DMS114 treated with DMSO at 0.1 percent for 48 hours (cell line): ENCODE data around the gene PLEKHM2.
"Not testable (repeated sequence)": the region's sequence is repeated elsewhere in the genome, so short reads cannot be mapped to it uniquely, and the experiment has no call there.

Experiments used
- DNase-seq: peaks from one replicate; lab custom pipeline; 2025; ENCODE audit not compliant: unreplicated experiment; lab: John Stamatoyannopoulos, UW

Gene PLEKHM2

GRCh38 chr1:15684042-15684461 lies at the start of gene PLEKHM2:
Gene PLEKHM2, plus strand, starts transcription at chr1:15684320. Its CDS starts 239 bp downstream, at chr1:15684559.
- no peak for DNase-seq

- DNase-seq = no peak
Observed at GRCh38 chr1:15636436-15636835, 47.7 kb upstream of the PLEKHM2 start.

- no peak for DNase-seq
Observed at GRCh38 chr1:15637826-15638225, 46.3 kb upstream of the PLEKHM2 start.

- no peak for DNase-seq
Observed at GRCh38 chr1:15639262-15639661, 44.9 kb upstream of the PLEKHM2 start.

GRCh38 chr1:15639931-15640330 lies 44.2 kb upstream of the PLEKHM2 start:
- no peak for DNase-seq

GRCh38 chr1:15640667-15641066 lies 43.5 kb upstream of the PLEKHM2 start:
- DNase-seq = no peak

- no peak for DNase-seq
Observed at GRCh38 chr1:15649937-15650336, 34.2 kb upstream of the PLEKHM2 start.

GRCh38 chr1:15650433-15650832 lies 33.7 kb upstream of the PLEKHM2 start:
- no peak for DNase-seq

GRCh38 chr1:15652130-15652529 lies 32.0 kb upstream of the PLEKHM2 start:
- not testable (repeated sequence) for DNase-seq

GRCh38 chr1:15654091-15654690 lies 29.9 kb upstream of the PLEKHM2 start:
- no peak for DNase-seq

- DNase-seq = no peak
Observed at GRCh38 chr1:15656464-15656863, 27.7 kb upstream of the PLEKHM2 start.

GRCh38 chr1:15657021-15657420 lies 27.1 kb upstream of the PLEKHM2 start:
- no peak for DNase-seq

- DNase-seq = no peak
Observed at GRCh38 chr1:15660151-15660550, 24.0 kb upstream of the PLEKHM2 start.

GRCh38 chr1:15662477-15662876 lies 21.6 kb upstream of the PLEKHM2 start:
- DNase-seq = no peak

GRCh38 chr1:15663925-15664324 lies 20.2 kb upstream of the PLEKHM2 start:
- DNase-seq = no peak

GRCh38 chr1:15667362-15667761 lies 16.8 kb upstream of the PLEKHM2 start:
- no peak for DNase-seq

GRCh38 chr1:15668089-15668754 lies 15.9 kb upstream of the PLEKHM2 start:
- no peak for DNase-seq

- DNase-seq = no peak
Observed at GRCh38 chr1:15669074-15669473, 15.0 kb upstream of the PLEKHM2 start.

GRCh38 chr1:15669864-15670263 lies 14.3 kb upstream of the PLEKHM2 start:
- DNase-seq = no peak

- no peak for DNase-seq
Observed at GRCh38 chr1:15671430-15671829, 12.7 kb upstream of the PLEKHM2 start.

- DNase-seq = no peak
Observed at GRCh38 chr1:15674386-15675159, 9.5 kb upstream of the PLEKHM2 start.

- no peak for DNase-seq
Observed at GRCh38 chr1:15676010-15676409, 8.1 kb upstream of the PLEKHM2 start.
